GM12878 (cell line): ENCODE data around the gene MBNL3. TPM values are rescaled to one million over a fixed set of nuclear protein-coding genes. Genes with fewer than 3 reads are reported as not detected.

Source experiments
- ATAC-seq: fragments of 200-7000 bp; cut with Tn5 transposase; 3 replicates; pipeline ENCODE4 v1.9.1; 2020; ENCODE audit warnings: mild to moderate bottlenecking, moderate library complexity
- BruUV-seq: library from RNA; stranded (reverse); fragments of 400-500 nt; replicated peaks from 2 replicates; lab custom pipeline; 2021; lab: Mats Ljungman, UMichigan
- CTCF ChIA-PET: fragments of 300-600 bp; sonication (Branson Sonifier 250); formaldehyde crosslinking; extraction: SDS; loops from one replicate; lab custom pipeline; 2021; ENCODE audit warnings: inconsistent platforms; lab: Yijun Ruan, JAX
- POLR2A ChIA-PET: fragments of 350-600 bp; formaldehyde crosslinking; extraction: SDS; loops from one replicate; lab custom pipeline; 2021; ENCODE audit warnings: inconsistent platforms; lab: Charles Lee
- RAD21 ChIA-PET: fragments of 300-600 bp; sonication (Branson Sonifier 250); formaldehyde crosslinking; loops from one replicate; lab custom pipeline; 2023; ENCODE audit warnings: antibody characterized with exemption; ENCODE audit not compliant: unreplicated experiment; lab: Charles Lee
- SMC1A ChIA-PET: fragments of 300-600 bp; sonication (Branson Sonifier 250); formaldehyde crosslinking; loops from one replicate; lab custom pipeline; 2023; ENCODE audit not compliant: unreplicated experiment, uncharacterized antibody; lab: Charles Lee
- DNase-seq: peaks from one replicate; pipeline ENCODE4 v3.0.0-alpha.2; 2011; ENCODE audit warnings: low read depth, low spot score
- FAIRE-seq: peaks from 3 replicates; lab custom pipeline; 2011; peaks lifted over from hg19 to GRCh38; lab: Jason Lieb, UNC
- H2AFZ ChIP-seq: 2 replicates; pipeline ENCODE4 v1.6.0; 2011; ENCODE audit warnings: low read depth, low read length, control low read depth; ENCODE audit not compliant: control insufficient read depth
- H3K27ac ChIP-seq: 2 replicates; pipeline ENCODE4 v1.5.1; 2011; ENCODE audit warnings: control low read depth; ENCODE audit not compliant: control insufficient read depth, insufficient read depth
- H3K27me3 ChIP-seq, 2 experiments: replicated peaks in 1 of 2; 2 replicates each; pipeline versions ENCODE4 v1.6.0 to v1.6.1; 2011; ENCODE audit warnings: low read length in 1 of 2; ENCODE audit not compliant: control insufficient read depth in 2 of 2, insufficient read depth in 2 of 2
- H3K36me3 ChIP-seq, 2 experiments: 2 replicates each; pipeline ENCODE4 v1.5.1; 2011; ENCODE audit warnings: low read length in 1 of 2; ENCODE audit not compliant: control insufficient read depth in 2 of 2, insufficient read depth in 2 of 2
- H3K4me1 ChIP-seq: 2 replicates; pipeline ENCODE4 v1.6.1; 2011; ENCODE audit warnings: mild to moderate bottlenecking, low read length, moderate library complexity, mixed read lengths; ENCODE audit not compliant: control insufficient read depth, insufficient read depth
- H3K4me2 ChIP-seq: 2 replicates; pipeline ENCODE4 v1.6.0; 2011; ENCODE audit warnings: control low read depth; ENCODE audit not compliant: control insufficient read depth, insufficient read depth
- H3K4me3 ChIP-seq: fragments of 200-600 bp; sonication (generic); 2 replicates; pipeline ENCODE4 v1.5.1; 2016
- H3K79me2 ChIP-seq: 2 replicates; pipeline ENCODE4 v1.6.0; 2011; ENCODE audit warnings: low read length; ENCODE audit not compliant: control insufficient read depth, insufficient read depth
- H3K9ac ChIP-seq: 2 replicates; pipeline ENCODE4 v1.8.0; 2011; ENCODE audit warnings: low read length, control low read depth, mixed read lengths; ENCODE audit not compliant: control insufficient read depth, insufficient read depth
- H3K9me3 ChIP-seq: replicated peaks from 3 replicates; pipeline ENCODE4 v1.5.1; 2011; ENCODE audit warnings: mild to moderate bottlenecking, low read length; ENCODE audit not compliant: control insufficient read depth, insufficient read depth
- H4K20me1 ChIP-seq: 2 replicates; pipeline ENCODE4 v1.6.0; 2011; ENCODE audit not compliant: control insufficient read depth, insufficient read depth
- BCL11A ChIP-seq: IDR thresholded peaks from 2 replicates; pipeline ENCODE4 v1.6.1; 2011; ENCODE audit warnings: low read depth, low read length
- BHLHE40 ChIP-seq, 2 experiments: fragments of 450-650 bp in 1 of 2; IDR thresholded peaks; 2 replicates each; pipeline ENCODE4 v1.6.1; 2011 to 2017; ENCODE audit warnings: low read depth in 2 of 2, borderline replicate concordance in 1 of 2, improper control_type of control experiment in 1 of 2, low read length in 1 of 2, mild to moderate bottlenecking in 1 of 2
- CBFB ChIP-seq: IDR thresholded peaks from 2 replicates; pipeline ENCODE4 v1.6.1; 2016; ENCODE audit warnings: antibody characterized with exemption, low read depth
- CBX3 ChIP-seq: fragments of 200-600 bp; sonication (generic); IDR thresholded peaks from 2 replicates; pipeline ENCODE4 v1.6.1; 2016; ENCODE audit warnings: low read depth, borderline replicate concordance
- DPF2 ChIP-seq: fragments of 450-650 bp; IDR thresholded peaks from 2 replicates; pipeline ENCODE4 v1.6.1; 2017; ENCODE audit warnings: mild to moderate bottlenecking
- FOXM1 ChIP-seq: IDR thresholded peaks from 2 replicates; pipeline ENCODE4 v1.6.1; 2012; ENCODE audit warnings: low read depth, mild to moderate bottlenecking, inconsistent platforms, low read length, moderate library complexity
- IKZF2 ChIP-seq, 2 experiments: fragments of 450-650 bp; IDR thresholded peaks; 2 replicates each; pipeline ENCODE4 v1.6.1; 2017; ENCODE audit warnings: mild to moderate bottlenecking in 2 of 2, moderate library complexity in 2 of 2
- MYC ChIP-seq: IDR thresholded peaks from 2 replicates; pipeline ENCODE4 v1.6.1; 2011; ENCODE audit warnings: mild to moderate bottlenecking, low read length, moderate library complexity, inconsistent platforms; ENCODE audit not compliant: insufficient read depth, insufficient replicate concordance, insufficient read length, severe bottlenecking
- POLR2A ChIP-seq: IDR thresholded peaks from 2 replicates; pipeline ENCODE4 v1.6.1; 2011; ENCODE audit warnings: low read depth, mild to moderate bottlenecking, low read length
- POLR2AphosphoS2 ChIP-seq: IDR thresholded peaks from 2 replicates; pipeline ENCODE4 v1.6.1; 2011; ENCODE audit warnings: low read depth, mild to moderate bottlenecking, low read length, improper control_type of control experiment, moderate library complexity
- POLR2AphosphoS5 ChIP-seq: IDR thresholded peaks from 2 replicates; pipeline ENCODE4 v1.6.1; 2011; ENCODE audit warnings: mild to moderate bottlenecking, low read length, inconsistent platforms
- POU2F2 ChIP-seq: IDR thresholded peaks from 3 replicates; pipeline ENCODE4 v1.6.1; 2011; ENCODE audit warnings: low read depth, mild to moderate bottlenecking, low read length, borderline replicate concordance
- SIN3A ChIP-seq: IDR thresholded peaks from 2 replicates; pipeline ENCODE4 v1.6.1; 2012; ENCODE audit warnings: low read depth, low read length, improper control_type of control experiment
- SIX5 ChIP-seq: IDR thresholded peaks from 2 replicates; pipeline ENCODE4 v1.6.1; 2011; ENCODE audit warnings: mild to moderate bottlenecking, low read depth, low read length, moderate library complexity; ENCODE audit not compliant: severe bottlenecking
- SP1 ChIP-seq: IDR thresholded peaks from one replicate; pipeline ENCODE4 v1.6.1; 2011; ENCODE audit warnings: low read depth, low read length
- WGBS: methylation state at CpG from one replicate; pipeline ENCODE4 v1.1.6; 2016; ENCODE audit warnings: low lambda C conversion rate; ENCODE audit not compliant: insufficient replicate concordance, insufficient coverage; ENCODE audit errors: missing lambda C conversion rate; 5-methylcytosine and 5-hydroxymethylcytosine counted together
- in situ Hi-C: fragments of 300-500 bp; cut with MboI; formaldehyde crosslinking; loops from 9 replicates; pipeline ENCODE4 v1.14.3; 2018; ENCODE audit warnings: mixed read lengths
- intact Hi-C: fragments of 100-400 bp; cut with micrococcal nuclease; formaldehyde crosslinking; loops from one replicate; pipeline ENCODE4 v1.14.2; 2022; ENCODE audit not compliant: unreplicated experiment
- polyA plus RNA-seq, 11 experiments: library from polyadenylated mRNA; depleted of rRNA in 4 of 11; unstranded in 6 of 11; stranded (reverse) in 5 of 11; fragments of >200 nt; fragmentation: Nextera tagmentation in 4 of 11; fragmentation: Illumina TruSeq in 1 of 11; extraction: Ambion mirVana in 4 of 11; extraction: Trizol in 1 of 11; gene quantifications; 1 replicate in 1 of 11; 2 replicates in 10 of 11; pipeline versions ENCODE4 v1.2.1 to v1.2.3, GENCODE V29; 2011 to 2016; ENCODE audit warnings: inconsistent platforms in 2 of 11, missing spikeins in 2 of 11, low read depth in 1 of 11
- total RNA-seq, 4 experiments: library from RNA; depleted of rRNA in 3 of 4; stranded (reverse); fragments of >200 nt in 3 of 4; fragmentation: Illumina TruSeq in 1 of 4; extraction: Trizol in 1 of 4; gene quantifications; 2 replicates each; pipeline versions ENCODE4 v1.2.1 to v1.2.3, GENCODE V29; 2013 to 2021
- TF ChIP-seq, protein P1 (sequence below): fragments of 450-650 bp; IDR thresholded peaks from 2 replicates; pipeline ENCODE4 v1.6.1; 2018; ENCODE audit warnings: mild to moderate bottlenecking, low read depth, moderate library complexity; ENCODE audit not compliant: partially characterized antibody
- TF ChIP-seq, protein P2 (sequence below): IDR thresholded peaks from 2 replicates; pipeline ENCODE4 v1.6.1; 2012; ENCODE audit warnings: low read depth, low read length, improper control_type of control experiment
- TF ChIP-seq, protein P3 (sequence below): IDR thresholded peaks from 2 replicates; pipeline ENCODE4 v1.6.1; 2011; ENCODE audit warnings: borderline replicate concordance, low read depth, mild to moderate bottlenecking, moderate library complexity, low read length; ENCODE audit not compliant: insufficient read depth, poor library complexity, severe bottlenecking

The MBNL3 gene
- total and polyA plus RNA-seq, 10 of the 15 experiments (the other 5 are each of a cell fraction or from before 2014, with no cell fraction given) = 3.4 to 33.1 (median 12.6) TPM

DNA sequence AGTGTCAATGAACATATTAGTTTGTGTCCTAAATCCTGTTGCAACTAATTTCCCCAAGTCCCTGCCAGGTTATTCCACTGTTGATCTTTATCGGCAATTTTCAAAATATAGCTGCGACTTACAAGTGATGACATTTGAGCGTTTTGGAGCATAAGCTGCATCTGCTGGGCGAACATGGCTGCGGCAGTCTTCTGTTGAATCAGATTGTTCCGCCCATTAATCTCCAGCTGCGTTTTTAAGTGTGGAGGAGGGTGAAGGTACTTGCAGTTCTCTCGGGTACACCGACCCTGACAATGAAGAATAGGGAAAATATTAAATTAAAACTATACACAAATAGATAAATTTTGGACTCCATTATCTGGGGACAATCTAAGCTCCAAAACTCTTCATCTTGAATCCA is 82.7 kb downstream of the MBNL3 start:
- Histone ChIP-seq H3K79me2 (no peaks in the 10 kb centered on the region), H3K9me3 (no peaks in the 10 kb centered on the region), H4K20me1 (no peaks in the 10 kb centered on the region), H3K4me3 (no peak overlapping the region), H3K9ac (no peak overlapping the region), H2AFZ (no peak overlapping the region), H3K27ac (no peak overlapping the region), H3K36me3 (no peaks in the 10 kb centered on the region), H3K27me3 (no peaks in the 10 kb centered on the region), H3K4me2 (no peak overlapping the region), H3K4me1 (no peaks in the 10 kb centered on the region)
- DNase-seq (no peak), ATAC-seq (no peak), FAIRE-seq (no peak)
- ChIA-PET RAD21 (no interaction called here), POLR2A (no interaction called here), CTCF (interaction anchor here (0.6 kb wide), 1 partner anchor 50 kb away, joined by 3 read pairs; no protein-coding TSS in a partner anchor), SMC1A (interaction anchor here (1.1 to 1.3 kb wide), 2 partner anchors 11 to 13 kb away, joined by 3 to 4 read pairs; no protein-coding TSS in a partner anchor)
- no TSS peak for BruUV-seq
- intact Hi-C loops = no loop called here
- TF ChIP-seq, protein P1, sequence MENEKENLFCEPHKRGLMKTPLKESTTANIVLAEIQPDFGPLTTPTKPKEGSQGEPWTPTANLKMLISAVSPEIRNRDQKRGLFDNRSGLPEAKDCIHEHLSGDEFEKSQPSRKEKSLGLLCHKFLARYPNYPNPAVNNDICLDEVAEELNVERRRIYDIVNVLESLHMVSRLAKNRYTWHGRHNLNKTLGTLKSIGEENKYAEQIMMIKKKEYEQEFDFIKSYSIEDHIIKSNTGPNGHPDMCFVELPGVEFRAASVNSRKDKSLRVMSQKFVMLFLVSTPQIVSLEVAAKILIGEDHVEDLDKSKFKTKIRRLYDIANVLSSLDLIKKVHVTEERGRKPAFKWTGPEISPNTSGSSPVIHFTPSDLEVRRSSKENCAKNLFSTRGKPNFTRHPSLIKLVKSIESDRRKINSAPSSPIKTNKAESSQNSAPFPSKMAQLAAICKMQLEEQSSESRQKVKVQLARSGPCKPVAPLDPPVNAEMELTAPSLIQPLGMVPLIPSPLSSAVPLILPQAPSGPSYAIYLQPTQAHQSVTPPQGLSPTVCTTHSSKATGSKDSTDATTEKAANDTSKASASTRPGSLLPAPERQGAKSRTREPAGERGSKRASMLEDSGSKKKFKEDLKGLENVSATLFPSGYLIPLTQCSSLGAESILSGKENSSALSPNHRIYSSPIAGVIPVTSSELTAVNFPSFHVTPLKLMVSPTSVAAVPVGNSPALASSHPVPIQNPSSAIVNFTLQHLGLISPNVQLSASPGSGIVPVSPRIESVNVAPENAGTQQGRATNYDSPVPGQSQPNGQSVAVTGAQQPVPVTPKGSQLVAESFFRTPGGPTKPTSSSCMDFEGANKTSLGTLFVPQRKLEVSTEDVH = no peak
- TF ChIP-seq MYC (no peak), POLR2AphosphoS5 (no peak), DPF2 (no peak), CBFB (no peak), POLR2A (no peak), POU2F2 (no peak), BCL11A (no peak), IKZF2 (IDR thresholded peaks at IDR 0.05) (no peak), SIN3A (no peak), SP1 (no peak), BHLHE40 (IDR thresholded peaks at IDR 0.05; ENCODE audit: borderline replicate concordance in 1 of 2, low read depth in 2 of 2, low read length in 1 of 2) (no peak), POLR2AphosphoS2 (no peak), FOXM1 (no peak), SIX5 (no peak), CBX3 (no peak)
- TF ChIP-seq, protein P2, sequence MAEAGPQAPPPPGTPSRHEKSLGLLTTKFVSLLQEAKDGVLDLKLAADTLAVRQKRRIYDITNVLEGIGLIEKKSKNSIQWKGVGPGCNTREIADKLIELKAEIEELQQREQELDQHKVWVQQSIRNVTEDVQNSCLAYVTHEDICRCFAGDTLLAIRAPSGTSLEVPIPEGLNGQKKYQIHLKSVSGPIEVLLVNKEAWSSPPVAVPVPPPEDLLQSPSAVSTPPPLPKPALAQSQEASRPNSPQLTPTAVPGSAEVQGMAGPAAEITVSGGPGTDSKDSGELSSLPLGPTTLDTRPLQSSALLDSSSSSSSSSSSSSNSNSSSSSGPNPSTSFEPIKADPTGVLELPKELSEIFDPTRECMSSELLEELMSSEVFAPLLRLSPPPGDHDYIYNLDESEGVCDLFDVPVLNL = no peak
- TF ChIP-seq, protein P3, sequence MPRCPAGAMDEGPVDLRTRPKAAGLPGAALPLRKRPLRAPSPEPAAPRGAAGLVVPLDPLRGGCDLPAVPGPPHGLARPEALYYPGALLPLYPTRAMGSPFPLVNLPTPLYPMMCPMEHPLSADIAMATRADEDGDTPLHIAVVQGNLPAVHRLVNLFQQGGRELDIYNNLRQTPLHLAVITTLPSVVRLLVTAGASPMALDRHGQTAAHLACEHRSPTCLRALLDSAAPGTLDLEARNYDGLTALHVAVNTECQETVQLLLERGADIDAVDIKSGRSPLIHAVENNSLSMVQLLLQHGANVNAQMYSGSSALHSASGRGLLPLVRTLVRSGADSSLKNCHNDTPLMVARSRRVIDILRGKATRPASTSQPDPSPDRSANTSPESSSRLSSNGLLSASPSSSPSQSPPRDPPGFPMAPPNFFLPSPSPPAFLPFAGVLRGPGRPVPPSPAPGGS = no peak
- in situ Hi-C loops = no loop called here
- WGBS = 82% methylated on average over 9 of the region's 9 CpGs
